Panc1 (cell line): Measurements from ENCODE around the gene ZDHHC20. TPM values are rescaled to one million over a fixed set of nuclear protein-coding genes. Genes with fewer than 3 reads are reported as not detected.

Source experiments
- ATAC-seq: fragments of 200-7000 bp; cut with Tn5 transposase; 2 replicates; pipeline ENCODE4 v1.9.1; 2020; ENCODE audit warnings: mild to moderate bottlenecking, moderate library complexity
- BruUV-seq: library from RNA; stranded (reverse); fragments of 400-500 nt; replicated peaks from 2 replicates; lab custom pipeline; 2021; lab: Mats Ljungman, UMichigan
- CTCF ChIA-PET: fragments of 300-600 bp; sonication (Branson Sonifier 250); formaldehyde crosslinking; loops from one replicate; lab custom pipeline; 2022; ENCODE audit warnings: antibody characterized with exemption; lab: Charles Lee
- POLR2A ChIA-PET: fragments of 300-600 bp; sonication (Branson Sonifier 250); formaldehyde crosslinking; loops from one replicate; lab custom pipeline; 2022; ENCODE audit warnings: antibody characterized with exemption; lab: Charles Lee
- DNase-seq: peaks from one replicate; pipeline ENCODE4 v3.0.0-alpha.2; 2010; ENCODE audit warnings: low read depth, low spot score
- H3K27ac ChIP-seq: 2 replicates; pipeline ENCODE4 v1.5.1; 2011; ENCODE audit warnings: mild to moderate bottlenecking, low read length, inconsistent platforms
- H3K27me3 ChIP-seq: fragments of 200-500 bp; sonication (Bioruptor generic); 2 replicates; pipeline ENCODE4 v1.6.0; 2014; ENCODE audit warnings: low read length, inconsistent platforms; ENCODE audit not compliant: control insufficient read depth, insufficient read depth
- H3K36me3 ChIP-seq: fragments of 200-500 bp; sonication (Bioruptor generic); 2 replicates; pipeline ENCODE4 v1.5.1; 2014; ENCODE audit warnings: inconsistent platforms, mild to moderate bottlenecking, low read length, moderate library complexity; ENCODE audit not compliant: control insufficient read depth, insufficient read depth
- H3K4me1 ChIP-seq: 2 replicates; pipeline ENCODE4 v1.5.1; 2011; ENCODE audit warnings: inconsistent platforms, mild to moderate bottlenecking, low read length, moderate library complexity; ENCODE audit not compliant: control insufficient read depth, insufficient read depth
- H3K4me3 ChIP-seq, 2 experiments: 2 replicates each; pipeline ENCODE4 v1.5.1; 2011 to 2012; ENCODE audit warnings: low read depth in 2 of 2, low read length in 2 of 2, mild to moderate bottlenecking in 2 of 2, inconsistent platforms in 1 of 2, moderate library complexity in 1 of 2
- H3K9me3 ChIP-seq: fragments of 200-500 bp; sonication (Bioruptor generic); 2 replicates; pipeline ENCODE4 v1.5.1; 2014; ENCODE audit warnings: low read depth, mild to moderate bottlenecking, inconsistent platforms, low read length, moderate library complexity; ENCODE audit not compliant: control insufficient read depth, insufficient read depth
- CTCF ChIP-seq: fragments of 450-650 bp; IDR thresholded peaks from 2 replicates; pipeline ENCODE4 v1.5.1; 2017; ENCODE audit warnings: mild to moderate bottlenecking
- POLR2AphosphoS5 ChIP-seq: IDR thresholded peaks from 2 replicates; pipeline ENCODE4 v1.6.1; 2012; ENCODE audit warnings: mild to moderate bottlenecking, low read depth, low read length, moderate library complexity
- REST ChIP-seq, 2 experiments: IDR thresholded peaks; 2 replicates each; pipeline ENCODE4 v1.6.1; 2011 to 2012; ENCODE audit warnings: low read depth in 2 of 2, control low read depth in 1 of 2, low read length in 1 of 2, mild to moderate bottlenecking in 1 of 2, moderate library complexity in 1 of 2; ENCODE audit not compliant: insufficient read depth in 1 of 2
- SIN3A ChIP-seq: IDR thresholded peaks from 2 replicates; pipeline ENCODE4 v1.6.1; 2012; ENCODE audit warnings: low read depth, mild to moderate bottlenecking, low read length, moderate library complexity, borderline replicate concordance; ENCODE audit not compliant: insufficient read depth
- TCF7L2 ChIP-seq: IDR thresholded peaks from 2 replicates; pipeline ENCODE4 v1.6.1; 2011; ENCODE audit warnings: mild to moderate bottlenecking, low read depth, low read length, inconsistent platforms
- in situ Hi-C: cut with HindIII; loops from 2 replicates; pipeline ENCODE4 v1.10.0; 2016; ENCODE audit warnings: low sequenced_read_pairs, low pct_unique_long_range_greater_than_20kb
- intact Hi-C: fragments of 100-400 bp; cut with micrococcal nuclease; formaldehyde crosslinking; loops from one replicate; pipeline ENCODE4 v1.10.0; 2022; ENCODE audit not compliant: unreplicated experiment
- total RNA-seq: library from RNA; stranded (reverse); gene quantifications from one replicate; pipeline ENCODE4 v1.2.1, GENCODE V29; 2021; ENCODE audit not compliant: unreplicated experiment

The ZDHHC20 gene
- total RNA-seq, 1 experiment from 2014 or later: 38.7 TPM

- H3K36me3 ChIP-seq: no peaks in the 10 kb centered on the region
- in situ Hi-C loops: no loop called here
Measured at GRCh38 chr13:21324803-21325202, 134.3 kb downstream of the ZDHHC20 start.

GRCh38 chr13:21322988-21323387, 136.1 kb downstream of the ZDHHC20 start:
- ATAC-seq (no peak), DNase-seq (no peak)
- no peak overlapping the region for H3K4me3 ChIP-seq
- TF ChIP-seq SIN3A (no peak), POLR2AphosphoS5 (no peak), TCF7L2 (no peak)
- no peaks in the 10 kb centered on the region for H3K36me3 ChIP-seq
- no peak overlapping the region for H3K27ac ChIP-seq
- in situ Hi-C loops (no loop called here), intact Hi-C loops (no loop called here)
- no TSS peak for BruUV-seq
- CTCF ChIA-PET: no interaction called here
- no peaks in the 10 kb centered on the region for H3K27me3 ChIP-seq
- H3K4me1 ChIP-seq: no peaks in the 10 kb centered on the region
- POLR2A ChIA-PET: no interaction called here
- H3K9me3 ChIP-seq: no peaks in the 10 kb centered on the region

More at GRCh38 chr13:21324803-21325202, 134.3 kb downstream of the ZDHHC20 start:
- H3K27ac ChIP-seq: no peak overlapping the region
- no peaks in the 10 kb centered on the region for H3K4me1 ChIP-seq
- DNase-seq (no peak), ATAC-seq (no peak)
- CTCF ChIA-PET: no interaction called here
- TF ChIP-seq POLR2AphosphoS5 (no peak), REST (IDR thresholded peaks at IDR 0.05; ENCODE audit: insufficient read depth in 1 of 2, low read depth in 2 of 2, low read length in 1 of 2) (no peak), CTCF (no peak), SIN3A (no peak), TCF7L2 (no peak)
- BruUV-seq: no TSS peak
- H3K27me3 ChIP-seq: no peaks in the 10 kb centered on the region
- H3K9me3 ChIP-seq: no peaks in the 10 kb centered on the region
- POLR2A ChIA-PET: no interaction called here
- no peak overlapping the region for H3K4me3 ChIP-seq
- intact Hi-C loops: no loop called here

Other genes with a start within 250 kb of the ZDHHC20 start
- 24.2 TPM for gene MICU2, start 144.9 kb upstream of the ZDHHC20 start, total RNA-seq
- gene FGF9, start 211.8 kb upstream of the ZDHHC20 start, total RNA-seq: not detected